GM12874 (cell line): ENCODE results near the gene RESP18.

Source experiments
- TF ChIP-seq, protein P1 (sequence below): IDR thresholded peaks from 2 replicates; pipeline ENCODE4 v1.5.1; 2011; ENCODE audit warnings: low read depth, mild to moderate bottlenecking, control low read depth, low read length, moderate library complexity; ENCODE audit not compliant: insufficient read depth

The RESP18 gene

DNA sequence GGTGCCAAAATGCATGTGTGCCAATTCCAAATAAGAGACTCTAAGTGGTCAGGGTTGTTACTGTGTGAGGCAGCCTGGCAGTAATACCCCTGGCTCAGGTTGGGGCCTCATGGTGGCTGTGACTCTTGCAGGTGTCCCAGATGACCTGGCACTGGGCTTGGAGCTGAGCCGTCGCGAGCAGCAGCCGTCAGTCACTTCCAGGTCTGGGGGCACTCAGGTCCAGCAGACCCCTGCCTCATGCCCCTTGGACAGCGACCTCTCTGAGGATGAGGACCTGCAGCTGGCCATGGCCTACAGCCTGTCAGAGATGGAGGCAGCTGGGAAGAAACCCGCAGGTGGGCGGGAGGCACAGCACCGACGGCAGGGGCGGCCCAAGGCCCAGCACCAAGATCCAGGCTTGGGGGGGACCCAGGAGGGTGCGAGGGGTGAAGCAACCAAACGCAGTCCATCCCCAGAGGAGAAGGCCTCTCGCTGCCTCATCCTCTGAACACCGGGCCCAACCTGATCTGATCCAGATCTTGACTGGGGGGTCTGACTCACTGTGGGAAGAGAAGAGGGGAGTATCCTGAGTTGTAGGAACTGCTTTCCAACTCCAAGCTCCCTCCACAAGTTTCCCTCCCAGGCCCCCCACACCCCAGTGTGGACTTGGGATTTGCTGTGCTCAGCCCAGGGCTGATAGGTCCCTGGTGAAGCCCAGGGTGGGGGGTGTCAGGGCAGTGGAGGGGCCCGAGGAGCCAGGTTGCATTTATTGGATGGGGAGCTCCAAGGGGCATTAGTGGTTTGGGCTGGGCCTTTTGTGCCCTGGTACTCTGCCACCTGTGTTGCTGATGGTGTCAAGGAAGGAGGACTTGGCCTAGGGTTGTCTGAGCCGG, 47.8 kb downstream of the RESP18 start:
- TF ChIP-seq, protein P1, sequence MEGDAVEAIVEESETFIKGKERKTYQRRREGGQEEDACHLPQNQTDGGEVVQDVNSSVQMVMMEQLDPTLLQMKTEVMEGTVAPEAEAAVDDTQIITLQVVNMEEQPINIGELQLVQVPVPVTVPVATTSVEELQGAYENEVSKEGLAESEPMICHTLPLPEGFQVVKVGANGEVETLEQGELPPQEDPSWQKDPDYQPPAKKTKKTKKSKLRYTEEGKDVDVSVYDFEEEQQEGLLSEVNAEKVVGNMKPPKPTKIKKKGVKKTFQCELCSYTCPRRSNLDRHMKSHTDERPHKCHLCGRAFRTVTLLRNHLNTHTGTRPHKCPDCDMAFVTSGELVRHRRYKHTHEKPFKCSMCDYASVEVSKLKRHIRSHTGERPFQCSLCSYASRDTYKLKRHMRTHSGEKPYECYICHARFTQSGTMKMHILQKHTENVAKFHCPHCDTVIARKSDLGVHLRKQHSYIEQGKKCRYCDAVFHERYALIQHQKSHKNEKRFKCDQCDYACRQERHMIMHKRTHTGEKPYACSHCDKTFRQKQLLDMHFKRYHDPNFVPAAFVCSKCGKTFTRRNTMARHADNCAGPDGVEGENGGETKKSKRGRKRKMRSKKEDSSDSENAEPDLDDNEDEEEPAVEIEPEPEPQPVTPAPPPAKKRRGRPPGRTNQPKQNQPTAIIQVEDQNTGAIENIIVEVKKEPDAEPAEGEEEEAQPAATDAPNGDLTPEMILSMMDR, result no peak

DNA sequence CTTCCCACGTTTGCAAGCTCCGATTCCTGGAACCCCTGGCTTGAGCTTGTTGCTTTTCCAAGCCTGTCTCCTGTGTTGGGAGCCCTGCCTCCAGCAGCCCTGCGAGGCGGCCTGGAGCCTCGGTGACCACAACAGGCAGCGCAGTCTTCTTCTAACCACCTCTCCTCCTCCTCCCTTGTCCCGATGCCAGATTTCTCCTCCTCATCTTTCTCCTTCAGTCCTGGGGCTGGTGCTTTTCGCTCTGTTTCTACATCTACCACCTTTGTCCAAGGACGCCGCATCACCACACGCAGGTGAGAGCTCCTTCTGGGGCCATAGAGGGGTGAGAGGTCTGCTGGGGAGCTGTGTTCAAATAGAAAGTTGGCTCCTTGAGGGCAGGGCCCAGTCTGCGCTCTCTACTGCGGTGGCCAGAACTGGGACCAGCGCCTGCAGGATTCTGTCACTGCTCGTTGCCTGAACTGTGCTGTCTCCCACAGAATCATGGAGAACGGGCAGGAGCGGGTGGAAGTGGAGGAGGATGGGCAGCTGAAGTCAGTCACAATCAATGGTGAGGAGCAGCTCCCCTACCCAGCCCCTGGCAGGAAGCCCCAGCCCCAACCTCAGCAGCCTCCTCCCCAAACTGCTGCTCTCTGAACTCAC, 49.5 kb downstream of the RESP18 start:
- TF ChIP-seq, protein P1, result no peak

GRCh38 chr2:219282375-219282774, 50.2 kb downstream of the RESP18 start:
- TF ChIP-seq, protein P1, result no peak

DNA sequence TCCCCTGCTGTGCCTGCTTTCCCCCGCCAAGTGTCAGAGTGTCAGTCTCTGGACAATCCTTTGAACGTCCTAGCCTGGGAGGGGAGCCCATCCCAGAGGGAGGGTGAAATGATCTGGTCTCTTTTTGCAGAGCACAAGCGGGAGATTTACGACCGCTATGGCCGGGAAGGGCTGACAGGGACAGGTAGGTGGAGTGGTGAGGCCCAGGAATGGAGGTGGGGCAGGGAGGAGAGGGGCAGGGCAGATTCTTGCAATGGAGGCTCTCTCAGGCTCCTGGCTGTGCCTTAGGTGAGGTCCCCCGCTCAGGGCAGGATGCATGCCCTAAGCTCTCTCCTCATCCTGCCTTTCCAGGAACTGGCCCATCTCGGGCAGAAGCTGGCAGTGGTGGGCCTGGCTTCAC, 51.0 kb downstream of the RESP18 start:
- TF ChIP-seq, protein P1, result no peak

- TF ChIP-seq, protein P1, result no peak
Measured at GRCh38 chr2:219280651-219281050, 51.9 kb downstream of the RESP18 start.

DNA sequence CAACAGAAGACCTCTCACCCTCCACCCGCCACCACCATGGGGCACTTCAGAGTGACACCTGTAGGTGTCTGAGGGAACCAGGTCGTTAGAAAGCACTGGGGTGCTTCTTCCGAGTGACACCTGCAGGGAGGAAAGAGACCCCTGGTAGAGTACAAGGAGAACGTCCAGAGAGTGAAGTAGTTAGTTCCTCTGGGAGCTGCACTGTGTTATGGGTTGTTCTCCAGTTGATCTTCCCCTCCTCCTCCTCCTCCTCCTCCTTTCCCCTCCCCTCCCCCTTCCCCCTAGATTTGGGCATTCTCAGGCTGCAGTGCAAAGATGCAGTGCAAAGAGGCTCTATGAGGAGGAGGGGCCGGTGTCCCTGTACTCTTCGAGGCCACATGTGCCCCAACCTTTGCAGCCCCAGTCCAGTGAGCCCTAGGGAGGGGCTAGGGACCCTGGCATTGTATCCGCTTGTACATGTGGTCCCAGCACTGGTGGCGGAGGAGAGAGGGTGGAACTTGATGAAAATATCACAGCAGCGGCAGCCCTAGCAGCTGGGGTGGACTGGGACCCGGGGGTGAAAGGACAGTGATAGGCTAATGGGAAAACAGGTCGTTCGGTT, 52.5 kb downstream of the RESP18 start:
- TF ChIP-seq, protein P1, result no peak

GRCh38 chr2:219279151-219279915, 53.2 kb downstream of the RESP18 start, which contains the start of gene DNAJB2:
Gene DNAJB2 (plus strand): TSS chr2:219279366. CDS start chr2:219279834, 468 bp downstream.
- TF ChIP-seq, protein P1, result no peak; the same call in 1 of the 2 replicates
